ENCODE results near the gene RAP1B.
A peak's percentile ranks its signal among the peaks of the same experiment; 100 is the strongest.

RAP1B gene

GRCh38 chr12:68613209-68613904, 2.7 kb downstream of the RAP1B start:
- Histone ChIP-seq H3K9ac (peak overlapping the region; percentile 91 to 100 (median 97)), H3K9me3 (replicated peaks in 1 of 11) (peaks cover 0 to 4% (median 0%) of the 10 kb centered on the region in 11 experiments; a peak in 1 of 22 replicates), H3K36me3 (peaks cover 20 to 55% (median 31%) of the 10 kb centered on the region in 11 experiments; a peak in 20 of 22 replicates), H3K27ac (peak overlapping the region; percentile 87 to 100 (median 95)), H3K4me2 (peak overlapping the region; percentile 86 to 99 (median 94)), H3K4me1 (peaks cover 43 to 72% (median 63%) of the 10 kb centered on the region in 10 experiments), H3K27me3 (no peaks in the 10 kb centered on the region), H3K4me3 (peak overlapping the region; percentile 76 to 93 (median 82)), H4K20me1 (peaks cover 62 to 71% (median 68%) of the 10 kb centered on the region in 11 experiments)
- TF ChIP-seq Cebpa-rat (IDR thresholded peaks at IDR 0.05), result no peak

- H3K27me3 ChIP-seq, result no peaks in the 10 kb centered on the region
- H3K9me3 ChIP-seq (replicated peaks in 1 of 11), result peaks cover 0 to 4% (median 0%) of the 10 kb centered on the region in 11 experiments; a peak in 2 of 22 replicates
- H3K4me2 ChIP-seq, result peak overlapping the region; percentile 86 to 99 (median 94)
- peak overlapping the region in 9 of 11 experiments; percentile 2 to 100 (median 95); a peak in 15 of 22 replicates for H3K9ac ChIP-seq
- peak overlapping the region in 8 of 10 experiments; percentile 76 to 93 (median 80); a peak in 14 of 20 replicates for H3K4me3 ChIP-seq
- peaks cover 39 to 71% (median 57%) of the 10 kb centered on the region in 10 experiments for H3K4me1 ChIP-seq
- peaks cover 27 to 63% (median 39%) of the 10 kb centered on the region in 11 experiments; a peak in 20 of 22 replicates for H3K36me3 ChIP-seq
- H4K20me1 ChIP-seq, result peaks cover 70 to 80% (median 76%) of the 10 kb centered on the region in 11 experiments
- no peak for TF ChIP-seq Cebpa-rat (IDR thresholded peaks at IDR 0.05)
- H3K27ac ChIP-seq, result peak overlapping the region in 4 of 11 experiments; percentile 24 to 100 (median 99); a peak in 7 of 22 replicates
These were observed 3.5 kb downstream of the RAP1B start for GRCh38 chr12:68614105-68614679.

GRCh38 chr12:68614769-68615168, 4.1 kb downstream of the RAP1B start:
- H3K27me3 ChIP-seq, result no peaks in the 10 kb centered on the region
- peaks cover 35 to 71% (median 52%) of the 10 kb centered on the region in 10 experiments for H3K4me1 ChIP-seq
- H3K36me3 ChIP-seq, result peaks cover 27 to 67% (median 45%) of the 10 kb centered on the region in 11 experiments; a peak in 20 of 22 replicates
- H3K4me2 ChIP-seq, result peak overlapping the region; percentile 86 to 99 (median 94)
- H4K20me1 ChIP-seq, result peaks cover 75 to 85% (median 82%) of the 10 kb centered on the region in 11 experiments
- peak overlapping the region in 8 of 11 experiments; percentile 2 to 100 (median 63); a peak in 14 of 22 replicates for H3K9ac ChIP-seq
- H3K4me3 ChIP-seq, result peak overlapping the region in 7 of 10 experiments; percentile 76 to 93 (median 78); a peak in 10 of 20 replicates
- peak overlapping the region in 4 of 11 experiments; percentile 24 to 100 (median 99); a peak in 6 of 22 replicates for H3K27ac ChIP-seq
- H3K9me3 ChIP-seq (replicated peaks in 1 of 11), result peaks cover 0 to 4% (median 0%) of the 10 kb centered on the region in 11 experiments; a peak in 3 of 22 replicates
- TF ChIP-seq Cebpa-rat (IDR thresholded peaks at IDR 0.05), result no peak

- Histone ChIP-seq H3K4me2 (peak overlapping the region in 7 of 11 experiments; percentile 8 to 94 (median 55); a peak in 10 of 22 replicates), H3K36me3 (peaks cover 35 to 86% (median 70%) of the 10 kb centered on the region in 11 experiments; a peak in 21 of 22 replicates), H3K9ac (peak overlapping the region in 2 of 11 experiments; percentile 50 to 99; a peak in 3 of 22 replicates), H3K4me3 (peak overlapping the region in 1 of 10 experiments; percentile 89; a peak in 1 of 20 replicates), H4K20me1 (peaks cover 96 to 100% (median 100%) of the 10 kb centered on the region in 11 experiments), H3K4me1 (peaks cover 36 to 94% (median 53%) of the 10 kb centered on the region in 10 experiments), H3K27ac (no peak overlapping the region), H3K27me3 (no peaks in the 10 kb centered on the region), H3K9me3 (replicated peaks in 1 of 11) (peaks cover 0 to 27% (median 14%) of the 10 kb centered on the region in 11 experiments; a peak in 13 of 22 replicates)
- no peak for TF ChIP-seq Cebpa-rat (IDR thresholded peaks at IDR 0.05)
These were observed 6.6 kb downstream of the RAP1B start for GRCh38 chr12:68617160-68617926.

GRCh38 chr12:68619541-68619940, 8.8 kb downstream of the RAP1B start:
- Histone ChIP-seq H3K4me3 (no peak overlapping the region), H3K27ac (no peak overlapping the region), H3K4me1 (peaks cover 19 to 100% (median 34%) of the 10 kb centered on the region in 10 experiments), H3K9me3 (replicated peaks in 1 of 11) (peaks cover 0 to 47% (median 33%) of the 10 kb centered on the region in 11 experiments; a peak in 18 of 22 replicates), H3K4me2 (peak overlapping the region in 3 of 11 experiments; percentile 86 to 94 (median 93); a peak in 4 of 22 replicates), H3K9ac (no peak overlapping the region), H3K36me3 (peaks cover 25 to 93% (median 78%) of the 10 kb centered on the region in 11 experiments), H3K27me3 (no peaks in the 10 kb centered on the region), H4K20me1 (peaks cover 85 to 100% (median 99%) of the 10 kb centered on the region in 11 experiments)
- no peak for TF ChIP-seq Cebpa-rat (IDR thresholded peaks at IDR 0.05)

GRCh38 chr12:68620519-68621471, 10.1 kb downstream of the RAP1B start:
- H3K4me2 ChIP-seq, result peak overlapping the region in 9 of 11 experiments; percentile 3 to 93 (median 12); a peak in 8 of 22 replicates
- H3K9me3 ChIP-seq (replicated peaks in 1 of 11), result peaks cover 0 to 59% (median 45%) of the 10 kb centered on the region in 11 experiments; a peak in 18 of 22 replicates
- peaks cover 81 to 100% (median 99%) of the 10 kb centered on the region in 11 experiments for H4K20me1 ChIP-seq
- H3K27ac ChIP-seq, result peak overlapping the region in 1 of 11 experiments; percentile 49; a peak in 1 of 22 replicates
- peak overlapping the region in 1 of 11 experiments; percentile 40; a peak in 2 of 22 replicates for H3K9ac ChIP-seq
- no peak for TF ChIP-seq Cebpa-rat (IDR thresholded peaks at IDR 0.05)
- H3K36me3 ChIP-seq, result peaks cover 38 to 99% (median 88%) of the 10 kb centered on the region in 11 experiments
- peaks cover 11 to 99% (median 25%) of the 10 kb centered on the region in 10 experiments for H3K4me1 ChIP-seq
- H3K4me3 ChIP-seq, result no peak overlapping the region
- no peaks in the 10 kb centered on the region for H3K27me3 ChIP-seq

- H3K27ac ChIP-seq, result peak overlapping the region in 2 of 11 experiments; percentile 38 to 49; a peak in 4 of 22 replicates
- no peaks in the 10 kb centered on the region for H3K27me3 ChIP-seq
- H3K4me3 ChIP-seq, result no peak overlapping the region
- H4K20me1 ChIP-seq, result peaks cover 80 to 100% (median 99%) of the 10 kb centered on the region in 11 experiments
- peak overlapping the region in 3 of 11 experiments; percentile 53 to 93 (median 86); a peak in 5 of 22 replicates for H3K4me2 ChIP-seq
- peak overlapping the region in 2 of 11 experiments; percentile 36 to 40; a peak in 1 of 22 replicates for H3K9ac ChIP-seq
- H3K36me3 ChIP-seq, result peaks cover 45 to 99% (median 92%) of the 10 kb centered on the region in 11 experiments
- H3K4me1 ChIP-seq, result peaks cover 3 to 98% (median 18%) of the 10 kb centered on the region in 10 experiments
- TF ChIP-seq Cebpa-rat (IDR thresholded peaks at IDR 0.05), result no peak
- peaks cover 0 to 67% (median 53%) of the 10 kb centered on the region in 11 experiments; a peak in 18 of 22 replicates for H3K9me3 ChIP-seq (replicated peaks in 1 of 11)
These were observed 10.9 kb downstream of the RAP1B start for GRCh38 chr12:68621472-68622081.

All from BLaER1 treated with 17β-estradiol and CSF1 and Interleukin-3, amounts not matched to agents 10 nM and 100 nM (cell line).